Sciatic nerve (tissue), 2 donors: ENCODE data around the gene TSBP1. TPM values are rescaled to one million over a fixed set of nuclear protein-coding genes. Genes with fewer than 3 reads are reported as not detected.
A peak's percentile ranks its signal among the peaks of the same experiment; 100 is the strongest.

ENCODE experiments used
- ATAC-seq: fragments of 200-7000 bp; cut with Tn5 transposase; one replicate; pipeline ENCODE4 v1.9.1; 2020; ENCODE audit warnings: mild to moderate bottlenecking, moderate library complexity
- DNase-seq: peaks from one replicate; pipeline ENCODE4 v3.0.0-alpha.2; 2020; ENCODE audit warnings: low spot score
- intact Hi-C: fragments of 100-400 bp; cut with DNase I; formaldehyde crosslinking; loops from one replicate; pipeline ENCODE4 v1.14.2; 2022
- total RNA-seq: library from RNA; stranded (reverse); fragmentation: NEBNext Ultra II Directional; extraction: Animal tissue kit (Norgen Biotek cat#: 25700); gene quantifications from one replicate; pipeline ENCODE4 v1.2.1, GENCODE V29; 2021
- donor health status: DM: no; HTN: no; CAD: no.
- donor health status: DM: no; HTN: no; CAD: no.

The TSBP1 gene, protein sequence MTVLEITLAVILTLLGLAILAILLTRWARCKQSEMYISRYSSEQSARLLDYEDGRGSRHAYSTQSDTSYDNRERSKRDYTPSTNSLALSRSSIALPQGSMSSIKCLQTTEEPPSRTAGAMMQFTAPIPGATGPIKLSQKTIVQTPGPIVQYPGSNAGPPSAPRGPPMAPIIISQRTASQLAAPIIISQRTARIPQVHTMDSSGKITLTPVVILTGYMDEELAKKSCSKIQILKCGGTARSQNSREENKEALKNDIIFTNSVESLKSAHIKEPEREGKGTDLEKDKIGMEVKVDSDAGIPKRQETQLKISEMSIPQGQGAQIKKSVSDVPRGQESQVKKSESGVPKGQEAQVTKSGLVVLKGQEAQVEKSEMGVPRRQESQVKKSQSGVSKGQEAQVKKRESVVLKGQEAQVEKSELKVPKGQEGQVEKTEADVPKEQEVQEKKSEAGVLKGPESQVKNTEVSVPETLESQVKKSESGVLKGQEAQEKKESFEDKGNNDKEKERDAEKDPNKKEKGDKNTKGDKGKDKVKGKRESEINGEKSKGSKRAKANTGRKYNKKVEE
- total RNA-seq = not detected

DNA sequence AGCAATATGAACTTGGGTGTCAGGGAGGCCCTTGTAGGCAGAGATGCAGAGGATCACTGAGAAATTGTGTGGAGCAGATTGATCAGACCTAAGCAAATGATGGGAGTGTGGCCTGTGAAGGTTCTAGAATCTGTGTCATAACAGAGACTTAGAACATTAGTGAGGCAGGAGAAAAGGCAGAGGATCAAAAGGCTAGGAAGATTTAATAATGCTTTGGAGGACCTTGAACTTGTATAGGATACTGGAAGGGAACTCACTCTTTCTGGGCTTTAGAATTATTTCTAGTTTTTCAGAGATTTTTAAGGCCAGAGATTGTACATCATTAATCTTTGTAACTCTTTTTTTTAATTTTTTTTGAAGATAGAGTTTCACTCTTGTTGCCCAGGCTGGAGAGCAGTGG is at the start of gene TSBP1:
Gene TSBP1, minus strand, starts transcription at position 101 of the 400 bp plus-strand sequence. CDS start 197 bp downstream, outside the sequence.
- DNase-seq (no peak), ATAC-seq (no peak)
- intact Hi-C loops = no loop called here

DNA sequence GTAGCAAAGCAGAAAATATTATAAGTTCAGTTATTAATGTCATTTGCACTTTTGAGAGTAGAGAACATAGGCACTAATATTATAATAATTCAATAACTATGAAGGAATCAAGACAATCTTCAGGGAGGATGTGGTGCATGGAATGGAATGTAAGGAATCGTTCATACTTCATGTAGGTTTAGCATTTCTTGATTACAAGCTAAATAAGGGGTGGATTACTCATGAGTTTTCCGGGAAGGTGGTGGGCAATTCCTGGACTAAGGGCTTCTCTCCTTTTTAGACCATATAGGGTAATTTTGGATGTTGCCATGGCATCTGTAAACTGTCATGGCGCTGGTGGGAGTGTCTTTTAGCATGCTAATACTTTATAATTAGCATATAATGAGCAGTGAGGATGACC is 44.3 kb upstream of the TSBP1 start:
- ATAC-seq = no peak
- no peak for DNase-seq
- intact Hi-C loops = loop anchor here (10.0 kb wide), 1 partner anchor 379 kb away; no protein-coding TSS in a partner anchor

DNA sequence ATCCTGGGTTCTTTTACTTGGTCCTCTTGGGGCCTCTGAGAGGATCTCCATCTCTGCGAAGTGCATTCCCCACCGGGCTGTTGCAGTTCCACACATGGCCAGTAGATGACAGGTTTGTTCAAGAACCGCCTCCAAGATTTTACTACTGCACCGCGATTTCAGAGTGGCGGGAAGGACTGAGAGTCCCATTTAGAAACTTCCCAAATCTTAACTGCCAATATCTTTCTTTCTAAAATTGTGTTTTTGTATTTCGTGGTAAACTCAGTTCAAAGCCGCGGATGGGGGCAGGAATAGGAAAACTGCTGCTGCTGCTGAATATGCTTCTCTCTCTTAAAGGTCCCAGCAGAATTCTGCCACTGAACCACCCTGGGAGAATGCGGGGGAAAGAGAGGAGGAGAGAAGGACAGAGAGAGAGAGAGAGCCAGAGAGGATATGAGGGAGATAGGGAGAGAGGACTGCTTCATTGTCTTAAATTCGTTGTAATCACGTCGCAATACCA is 43.9 kb upstream of the TSBP1 start:
- ATAC-seq (peak; percentile 84), DNase-seq (peak; percentile 89)
- intact Hi-C loops = loop anchor here (10.0 kb wide), 1 partner anchor 379 kb away; no protein-coding TSS in a partner anchor

DNA sequence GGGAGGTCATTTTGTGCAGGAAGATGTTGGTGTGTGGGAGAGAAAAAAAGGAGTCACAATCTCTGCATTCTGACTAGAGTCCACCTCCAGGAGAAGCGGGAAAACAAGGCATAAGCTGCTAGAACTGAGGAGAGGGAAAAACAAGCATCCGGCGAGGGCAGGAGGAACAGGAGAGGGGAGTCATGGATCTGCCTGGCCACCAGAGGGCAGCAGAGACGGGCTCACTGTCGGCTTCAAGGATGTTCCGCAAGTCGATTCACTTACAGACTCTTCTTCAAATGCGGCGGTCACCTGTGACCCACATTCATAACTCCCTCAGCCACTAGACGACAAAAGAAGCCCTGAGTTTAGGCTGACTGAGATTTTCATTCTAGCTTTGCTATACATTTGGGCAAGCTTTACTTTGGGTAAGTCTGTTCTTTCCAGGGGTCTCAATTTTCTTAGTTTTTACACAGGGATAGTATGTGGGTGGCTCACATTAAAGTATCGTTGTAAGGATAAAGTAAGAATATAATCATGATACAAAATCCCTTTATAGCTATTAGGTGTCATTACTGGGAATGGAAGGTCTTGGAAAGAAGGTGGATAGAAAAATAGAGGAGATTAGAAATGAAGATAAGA is 41.8 kb upstream of the TSBP1 start:
- ATAC-seq (peak; percentile 91), DNase-seq (peak; percentile 89)
- intact Hi-C loops = loop anchor here (10.0 kb wide), 1 partner anchor 381 kb away; no protein-coding TSS in a partner anchor

GRCh38 chr6:32411566-32412327 is 40.0 kb upstream of the TSBP1 start:
- DNase-seq (no peak), ATAC-seq (no peak)
- intact Hi-C loops = loop anchor here (10.0 kb wide), 1 partner anchor 383 kb away; no protein-coding TSS in a partner anchor

- intact Hi-C loops = loop anchor here (10.0 kb wide), 1 partner anchor 384 kb away; no protein-coding TSS in a partner anchor
- no peak for ATAC-seq
- DNase-seq = no peak
These were observed 39.2 kb upstream of the TSBP1 start for GRCh38 chr6:32410906-32411305.

DNA sequence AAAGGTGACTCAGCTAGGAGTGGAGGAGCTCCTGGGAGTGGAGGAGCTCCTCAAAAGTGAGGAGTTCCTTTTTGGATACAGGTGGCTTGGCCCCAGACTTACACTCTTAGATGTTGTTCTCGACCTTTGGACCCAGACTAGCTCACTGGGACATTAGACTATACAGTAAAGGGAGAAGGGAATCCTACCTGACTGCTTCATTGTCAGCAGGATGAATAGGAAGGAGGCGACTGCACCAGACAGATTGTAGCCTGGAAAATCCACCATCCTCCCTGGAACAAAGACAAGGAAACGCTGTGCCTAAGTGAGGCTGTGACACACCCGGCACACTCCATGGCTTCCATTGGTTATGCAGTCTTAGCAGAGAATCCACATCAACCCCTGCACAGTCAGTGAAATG is 35.2 kb upstream of the TSBP1 start, which contains the start of gene BTNL2:
Gene BTNL2, minus strand, starts transcription at position 325 of the 400 bp plus-strand sequence. Its CDS starts 58 bp downstream, at position 267.
- no peak for ATAC-seq
- intact Hi-C loops = no loop called here
- no peak for DNase-seq

GRCh38 chr6:32406197-32406596 is 34.5 kb upstream of the TSBP1 start:
- no peak for DNase-seq
- intact Hi-C loops = no loop called here
- ATAC-seq = no peak

GRCh38 chr6:32405656-32406055 is 34.0 kb upstream of the TSBP1 start:
- intact Hi-C loops = no loop called here
- DNase-seq (no peak), ATAC-seq (no peak)

DNA sequence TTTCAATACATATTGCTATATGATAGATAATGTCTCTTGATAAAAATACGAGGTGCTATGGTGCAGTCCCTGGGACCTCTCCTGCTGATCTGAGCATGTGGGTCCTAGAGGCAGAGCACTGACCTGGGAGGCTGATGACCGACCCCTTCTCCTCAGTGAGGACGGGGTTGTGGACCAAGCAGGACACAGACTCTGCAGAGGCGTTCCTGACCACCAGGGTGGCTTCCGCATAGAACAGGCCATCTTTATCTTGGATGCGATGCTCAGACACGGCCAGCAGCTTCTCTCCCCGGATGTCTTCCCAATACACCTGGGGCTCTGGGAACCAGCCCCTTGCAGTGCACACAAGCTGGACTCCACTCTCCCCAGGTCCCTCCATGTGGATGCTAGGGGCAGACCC is 31.1 kb upstream of the TSBP1 start:
- ATAC-seq = no peak
- DNase-seq = no peak
- intact Hi-C loops = no loop called here

- DNase-seq (no peak), ATAC-seq (no peak)
- intact Hi-C loops = no loop called here
These were observed 29.7 kb upstream of the TSBP1 start for GRCh38 chr6:32401284-32401963.

DNA sequence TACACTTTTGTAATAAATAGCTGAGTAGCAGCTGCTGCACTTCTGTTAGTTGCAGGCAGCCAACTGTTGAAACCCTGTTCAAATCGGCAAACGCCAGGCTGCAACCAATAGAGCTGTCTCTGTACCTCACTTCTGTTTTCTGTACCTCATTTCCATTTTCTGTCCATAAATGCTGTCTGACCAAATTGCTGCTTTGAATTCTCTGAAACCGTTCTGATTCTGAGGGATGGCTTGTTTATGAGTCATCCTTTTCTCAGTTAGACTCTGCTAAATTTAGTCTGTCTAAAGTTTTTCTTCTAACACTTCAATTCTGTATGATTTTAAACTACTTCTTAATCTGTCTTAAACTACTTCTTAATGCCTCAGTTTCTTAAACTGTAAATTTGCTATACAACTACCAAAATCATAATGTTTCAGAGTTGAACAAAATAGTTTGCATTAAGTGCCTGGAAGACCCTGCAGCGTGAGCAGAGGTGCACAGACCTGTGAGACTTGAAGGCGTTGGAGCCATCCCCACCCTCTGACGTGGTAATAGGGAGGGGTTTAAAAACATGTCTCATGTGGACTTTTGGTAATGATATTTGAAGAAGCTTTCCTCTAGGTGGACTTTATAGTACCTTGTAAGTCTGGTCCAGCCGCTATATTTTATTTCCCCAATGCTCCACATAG is 25.7 kb upstream of the TSBP1 start:
- ATAC-seq (no peak), DNase-seq (no peak)
- intact Hi-C loops = no loop called here

GRCh38 chr6:32396028-32396427 is 24.3 kb upstream of the TSBP1 start:
- no peak for ATAC-seq
- intact Hi-C loops = no loop called here
- DNase-seq = no peak

GRCh38 chr6:32393665-32394420 is 22.1 kb upstream of the TSBP1 start:
- DNase-seq (no peak), ATAC-seq (peak; percentile 75)
- intact Hi-C loops = no loop called here

- ATAC-seq = no peak
- no peak for DNase-seq
- intact Hi-C loops = no loop called here
These were observed 19.8 kb upstream of the TSBP1 start for GRCh38 chr6:32391505-32391904.

GRCh38 chr6:32387589-32388340 is 16.1 kb upstream of the TSBP1 start:
- intact Hi-C loops = no loop called here
- DNase-seq (no peak), ATAC-seq (no peak)
